KOPT-K1 (cell line): ENCODE measurements around the gene SPINK14.

Experiments
- H3K27ac ChIP-seq: fragments of 200-600 bp; sonication (generic); 2 replicates; pipeline ENCODE4 v1.5.1; 2016; ENCODE audit warnings: antibody characterized with exemption, mild to moderate bottlenecking, low read depth, low read length; ENCODE audit not compliant: poor library complexity, severe bottlenecking
- H3K36me3 ChIP-seq: fragments of 200-600 bp; sonication (generic); 2 replicates; pipeline ENCODE4 v1.5.1; 2017; ENCODE audit warnings: antibody characterized with exemption, mild to moderate bottlenecking, low read length, moderate library complexity; ENCODE audit not compliant: insufficient read depth
- H3K9me3 ChIP-seq: fragments of 200-600 bp; sonication (generic); 2 replicates; pipeline ENCODE4 v1.5.1; 2017; ENCODE audit warnings: antibody characterized with exemption, low read length, mild to moderate bottlenecking; ENCODE audit not compliant: insufficient read depth, poor library complexity, severe bottlenecking

The SPINK14 gene

GRCh38 chr5:148168246-148168645, at the start of gene SPINK14:
Gene SPINK14 (plus strand): TSS chr5:148168546. CDS start chr5:148169733, 1,187 bp downstream.
- H3K9me3 ChIP-seq: no peaks in the 10 kb centered on the region

GRCh38 chr5:148120317-148120716, 48.0 kb upstream of the SPINK14 start:
- Histone ChIP-seq H3K27ac (no peak overlapping the region), H3K36me3 (no peaks in the 10 kb centered on the region), H3K9me3 (no peaks in the 10 kb centered on the region)

More at GRCh38 chr5:148168246-148168645, at the start of gene SPINK14:
- H3K27ac ChIP-seq: no peak within 1 kb of the TSS
- H3K36me3 ChIP-seq: no peaks in the 10 kb centered on the region

- Histone ChIP-seq H3K9me3 (no peaks in the 10 kb centered on the region), H3K36me3 (no peaks in the 10 kb centered on the region), H3K27ac (no peak overlapping the region)
Measured at GRCh38 chr5:148125641-148126040, 42.7 kb upstream of the SPINK14 start.

GRCh38 chr5:148135091-148136048, 33.0 kb upstream of the SPINK14 start:
- H3K36me3 ChIP-seq: no peaks in the 10 kb centered on the region
- no peak overlapping the region for H3K27ac ChIP-seq
- H3K9me3 ChIP-seq: no peaks in the 10 kb centered on the region

- Histone ChIP-seq H3K27ac (no peak overlapping the region), H3K36me3 (no peaks in the 10 kb centered on the region), H3K9me3 (no peaks in the 10 kb centered on the region)
Measured at GRCh38 chr5:148140846-148141245, 27.5 kb upstream of the SPINK14 start.

- Histone ChIP-seq H3K36me3 (no peaks in the 10 kb centered on the region), H3K9me3 (no peaks in the 10 kb centered on the region), H3K27ac (no peak overlapping the region)
Measured at GRCh38 chr5:148141645-148142044, 26.7 kb upstream of the SPINK14 start.

GRCh38 chr5:148145916-148146315, 22.4 kb upstream of the SPINK14 start:
- no peak overlapping the region for H3K27ac ChIP-seq

GRCh38 chr5:148146487-148146886, 21.9 kb upstream of the SPINK14 start:
- H3K9me3 ChIP-seq: no peaks in the 10 kb centered on the region
- no peaks in the 10 kb centered on the region for H3K36me3 ChIP-seq
- no peak overlapping the region for H3K27ac ChIP-seq

More at GRCh38 chr5:148145916-148146315, 22.4 kb upstream of the SPINK14 start:
- Histone ChIP-seq H3K9me3 (no peaks in the 10 kb centered on the region), H3K36me3 (no peaks in the 10 kb centered on the region)

GRCh38 chr5:148147415-148147814, 20.9 kb upstream of the SPINK14 start:
- H3K9me3 ChIP-seq: no peaks in the 10 kb centered on the region
- H3K36me3 ChIP-seq: no peaks in the 10 kb centered on the region

GRCh38 chr5:148151872-148152271, 16.5 kb upstream of the SPINK14 start:
- Histone ChIP-seq H3K36me3 (no peaks in the 10 kb centered on the region), H3K9me3 (no peaks in the 10 kb centered on the region), H3K27ac (no peak overlapping the region)

More at GRCh38 chr5:148147415-148147814, 20.9 kb upstream of the SPINK14 start:
- H3K27ac ChIP-seq: no peak overlapping the region

GRCh38 chr5:148152781-148153180, 15.6 kb upstream of the SPINK14 start:
- H3K9me3 ChIP-seq: no peaks in the 10 kb centered on the region
- no peak overlapping the region for H3K27ac ChIP-seq
- H3K36me3 ChIP-seq: no peaks in the 10 kb centered on the region

GRCh38 chr5:148156609-148157008, 11.7 kb upstream of the SPINK14 start:
- no peak overlapping the region for H3K27ac ChIP-seq
- H3K36me3 ChIP-seq: no peaks in the 10 kb centered on the region
- no peaks in the 10 kb centered on the region for H3K9me3 ChIP-seq

- H3K36me3 ChIP-seq: no peaks in the 10 kb centered on the region
- no peak overlapping the region for H3K27ac ChIP-seq
- H3K9me3 ChIP-seq: no peaks in the 10 kb centered on the region
Measured at GRCh38 chr5:148162038-148162437, 6.3 kb upstream of the SPINK14 start.

GRCh38 chr5:148163345-148163744, 5.0 kb upstream of the SPINK14 start:
- no peak overlapping the region for H3K27ac ChIP-seq
- H3K9me3 ChIP-seq: no peaks in the 10 kb centered on the region
- H3K36me3 ChIP-seq: no peaks in the 10 kb centered on the region

- no peaks in the 10 kb centered on the region for H3K9me3 ChIP-seq
- H3K27ac ChIP-seq: no peak overlapping the region
- no peaks in the 10 kb centered on the region for H3K36me3 ChIP-seq
Measured at GRCh38 chr5:148166550-148167283, 1.6 kb upstream of the SPINK14 start.
